HCT116 (cell line): ENCODE results near the gene DEPDC5. TPM values are rescaled to one million over a fixed set of nuclear protein-coding genes. Genes with fewer than 3 reads are reported as not detected.

Source experiments
- ATAC-seq: fragments of 200-7000 bp; cut with Tn5 transposase; 2 replicates; pipeline ENCODE4 v1.9.1; 2020; ENCODE audit warnings: mild to moderate bottlenecking, moderate library complexity
- BruUV-seq: library from RNA; stranded (reverse); fragments of 400-500 nt; replicated peaks from 2 replicates; lab custom pipeline; 2021; lab: Mats Ljungman, UMichigan
- CTCF ChIA-PET: fragments of 300-600 bp; sonication (Branson Sonifier 250); formaldehyde crosslinking; loops from one replicate; lab custom pipeline; 2021; ENCODE audit warnings: antibody characterized with exemption; lab: Charles Lee
- POLR2A ChIA-PET: fragments of 300-600, 350-600 bp; sonication (Branson Sonifier 250); formaldehyde crosslinking; loops from one replicate; lab custom pipeline; 2021; ENCODE audit warnings: antibody characterized with exemption; lab: Charles Lee
- RAD21 ChIA-PET, 2 experiments: fragments of 300-600 bp; sonication (Branson Sonifier 250); formaldehyde crosslinking; loops; one replicate each; lab custom pipeline; 2023; ENCODE audit warnings: low total read pairs in 2 of 2; ENCODE audit not compliant: uncharacterized antibody in 2 of 2, unreplicated experiment in 2 of 2, low non-redundant PET in 1 of 2; lab: Charles Lee
- DNase-seq: peaks from one replicate; pipeline ENCODE4 v3.0.0-alpha.2; 2010; ENCODE audit warnings: low read depth, low spot score
- H2AFZ ChIP-seq: fragments of 200-600 bp; shearing (Covaris generic), sonication (generic); 2 replicates; pipeline ENCODE4 v1.6.1; 2017; ENCODE audit warnings: low read depth, mixed run types, mixed read lengths, antibody characterized with exemption, low read length; ENCODE audit not compliant: poor library complexity, severe bottlenecking
- H3K27ac ChIP-seq: 2 replicates; pipeline ENCODE4 v1.5.1; 2012; ENCODE audit warnings: low read depth, low read length
- H3K27me3 ChIP-seq: fragments of 200-600 bp; sonication (generic); 2 replicates; pipeline ENCODE4 v1.6.1; 2016; ENCODE audit warnings: mixed run types, low read length, mixed read lengths; ENCODE audit not compliant: insufficient read depth
- H3K36me3 ChIP-seq, 2 experiments: fragments of 200-500 bp in 1 of 2; fragments of 200-600 bp in 1 of 2; sonication (Bioruptor generic) in 1 of 2; sonication (generic) in 1 of 2; 2 replicates each; pipeline versions ENCODE4 v1.5.1 to v1.6.1; 2014 to 2016; ENCODE audit warnings: low read length in 2 of 2, inconsistent platforms in 1 of 2, mixed read lengths in 1 of 2, mixed run types in 1 of 2; ENCODE audit not compliant: insufficient read depth in 2 of 2, control insufficient read depth in 1 of 2
- H3K4me1 ChIP-seq, 2 experiments: fragments of 200-600 bp in 1 of 2; sonication (generic) in 1 of 2; 2 replicates each; pipeline versions ENCODE4 v1.5.1 to v1.6.1; 2012 to 2017; ENCODE audit warnings: low read length in 2 of 2, inconsistent platforms in 1 of 2, mild to moderate bottlenecking in 1 of 2, mixed read lengths in 1 of 2, mixed run types in 1 of 2, moderate library complexity in 1 of 2; ENCODE audit not compliant: insufficient read depth in 2 of 2, control insufficient read depth in 1 of 2
- H3K4me2 ChIP-seq: fragments of 200-600 bp; sonication (generic); 2 replicates; pipeline ENCODE4 v1.6.1; 2017; ENCODE audit warnings: mixed run types, low read length, mixed read lengths
- H3K4me3 ChIP-seq, 2 experiments: fragments of 200-600 bp in 1 of 2; sonication (generic) in 1 of 2; replicated peaks in 1 of 2; 2 replicates each; pipeline ENCODE4 v1.5.1; 2011 to 2016; ENCODE audit warnings: low read length in 2 of 2, control low read depth in 1 of 2, low read depth in 1 of 2, mild to moderate bottlenecking in 1 of 2, mixed read lengths in 1 of 2, mixed run types in 1 of 2
- H3K79me2 ChIP-seq: fragments of 200-600 bp; sonication (generic); 2 replicates; pipeline ENCODE4 v1.6.1; 2017; ENCODE audit warnings: mild to moderate bottlenecking, mixed run types, low read length, moderate library complexity, mixed read lengths; ENCODE audit not compliant: insufficient read depth
- H3K9ac ChIP-seq: fragments of 200-600 bp; sonication (generic); 2 replicates; pipeline ENCODE4 v1.6.1; 2016; ENCODE audit warnings: low read length, mixed read lengths
- H3K9me2 ChIP-seq: fragments of 200-600 bp; sonication (generic), shearing (Covaris generic); 2 replicates; pipeline ENCODE4 v1.6.1; 2017; ENCODE audit warnings: mixed run types, mild to moderate bottlenecking, moderate library complexity; ENCODE audit not compliant: insufficient read depth
- H3K9me3 ChIP-seq, 2 experiments: fragments of 200-500 bp in 1 of 2; fragments of 200-600 bp in 1 of 2; sonication (Bioruptor generic) in 1 of 2; sonication (generic) in 1 of 2; 2 replicates each; pipeline ENCODE4 v1.6.1; 2014 to 2017; ENCODE audit warnings: low read length in 2 of 2, mixed read lengths in 2 of 2, inconsistent platforms in 1 of 2, low read depth in 1 of 2, mild to moderate bottlenecking in 1 of 2, mixed run types in 1 of 2, moderate library complexity in 1 of 2; ENCODE audit not compliant: control insufficient read depth in 1 of 2, insufficient read depth in 1 of 2
- H4K20me1 ChIP-seq: fragments of 200-600 bp; sonication (generic), shearing (Covaris generic); 2 replicates; pipeline ENCODE4 v1.6.1; 2017; ENCODE audit warnings: mixed run types, mild to moderate bottlenecking, moderate library complexity; ENCODE audit not compliant: insufficient read depth
- CBX3 ChIP-seq: IDR thresholded peaks from 2 replicates; pipeline ENCODE4 v1.6.1; 2012; ENCODE audit warnings: low read depth
- CTCF ChIP-seq, 3 experiments: fragments of 200-600 bp in 1 of 3; sonication (generic) in 1 of 3; IDR thresholded peaks in 2 of 3; conservative IDR thresholded peaks in 1 of 3; 2 replicates each; pipeline ENCODE4 v1.5.1; 2012 to 2017; ENCODE audit warnings: low read depth in 2 of 3, low read length in 2 of 3, antibody characterized with exemption in 1 of 3, borderline replicate concordance in 1 of 3, control low read depth in 1 of 3, mild to moderate bottlenecking in 1 of 3, mixed read lengths in 1 of 3, mixed run types in 1 of 3, moderate library complexity in 1 of 3; ENCODE audit not compliant: insufficient read depth in 1 of 3
- ELF1 ChIP-seq: IDR thresholded peaks from 2 replicates; pipeline ENCODE4 v1.6.1; 2012; ENCODE audit warnings: low read depth, borderline replicate concordance
- MAX ChIP-seq: IDR thresholded peaks from 2 replicates; pipeline ENCODE4 v1.6.1; 2012
- SRF ChIP-seq: IDR thresholded peaks from 2 replicates; pipeline ENCODE4 v1.6.1; 2012; ENCODE audit warnings: low read depth
- ZNF274 ChIP-seq: fragments of 200-500 bp; sonication (Bioruptor generic); IDR thresholded peaks from 2 replicates; pipeline ENCODE4 v1.6.1; 2014; ENCODE audit warnings: mild to moderate bottlenecking, low read depth, low read length, inconsistent platforms
- intact Hi-C: fragments of 100-400 bp; cut with micrococcal nuclease; formaldehyde crosslinking; loops from 2 replicates; pipeline ENCODE4 v1.10.0; 2022
- total RNA-seq: library from RNA; stranded (reverse); gene quantifications from one replicate; pipeline ENCODE4 v1.2.1, GENCODE V29; 2021; ENCODE audit not compliant: unreplicated experiment

The DEPDC5 gene
- total RNA-seq, 1 experiment from 2014 or later = 35.0 TPM

GRCh38 chr22:31866918-31867317 lies 113.1 kb downstream of the DEPDC5 start (continued):
- TF ChIP-seq ELF1 = no peak

- Histone ChIP-seq H2AFZ (no peak overlapping the region), H3K27me3 (no peaks in the 10 kb centered on the region), H3K4me1 (no peaks in the 10 kb centered on the region), H3K9me2 (no peaks in the 10 kb centered on the region), H3K27ac (no peak overlapping the region), H3K9me3 (no peaks in the 10 kb centered on the region), H3K79me2 (no peaks in the 10 kb centered on the region), H3K4me2 (no peak overlapping the region), H4K20me1 (no peaks in the 10 kb centered on the region), H3K36me3 (peaks cover 3 to 9% of the 10 kb centered on the region in 2 experiments; a peak in 2 of 4 replicates), H3K4me3 (no peak overlapping the region), H3K9ac (no peak overlapping the region)
- ChIA-PET RAD21 (no interaction called here), POLR2A (no interaction called here), CTCF (no interaction called here)
- no TSS peak for BruUV-seq
- DNase-seq (no peak), ATAC-seq (no peak)
- TF ChIP-seq ELF1 (no peak), ZNF274 (no peak), MAX (no peak), CBX3 (no peak), CTCF (IDR thresholded peaks at IDR 0.05 in 2 of 3, conservative IDR thresholded peaks at IDR 0.05 in 1 of 3; ENCODE audit: borderline replicate concordance in 1 of 3, insufficient read depth in 1 of 3, low read depth in 2 of 3, low read length in 2 of 3) (no peak), SRF (no peak)
- intact Hi-C loops = no loop called here
These were observed 113.8 kb downstream of the DEPDC5 start for GRCh38 chr22:31867386-31868153.
